Stimulated activated CD4-positive, alpha-beta T cell treated with anti-CD3 and anti-CD28 coated beads, TNF-alpha, amount 100 ng/mL, for 48 hours (primary cell): Measurements from ENCODE around the gene RMI2.
"Not testable (repeated sequence)": the region's sequence is repeated elsewhere in the genome, so short reads cannot be mapped to it uniquely, and the experiment has no call there.

Source experiments
- DNase-seq, 3 donors: peaks; one replicate each; pipeline ENCODE4 v3.0.0-alpha.2; 2020; ENCODE audit warnings: low read depth in 3 of 3

Gene RMI2

GRCh38 chr16:11354733-11355574, 9.7 kb downstream of the RMI2 start:
- DNase-seq = peak; percentile 52 to 77 (median 69)

DNA sequence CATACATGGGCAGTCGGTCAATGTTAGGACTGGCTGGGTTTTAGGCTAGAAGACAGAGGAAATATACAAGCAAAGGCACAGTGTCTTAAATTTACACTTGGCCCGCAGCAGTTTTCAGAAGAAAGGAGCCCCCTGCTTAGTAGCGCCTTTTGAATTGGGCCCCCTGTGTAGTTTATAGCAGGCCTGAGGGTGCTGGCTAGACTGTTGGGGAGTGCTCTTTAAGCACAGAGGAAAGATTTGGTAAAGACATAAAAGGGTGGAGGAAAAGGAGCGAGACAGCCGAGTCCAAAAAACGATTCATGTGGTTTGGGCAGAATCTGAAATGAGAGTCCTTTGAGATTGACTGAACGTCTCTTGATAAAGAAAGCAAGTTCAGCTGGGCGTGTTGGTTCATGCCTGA, 10.6 kb downstream of the RMI2 start:
- no peak for DNase-seq

DNA sequence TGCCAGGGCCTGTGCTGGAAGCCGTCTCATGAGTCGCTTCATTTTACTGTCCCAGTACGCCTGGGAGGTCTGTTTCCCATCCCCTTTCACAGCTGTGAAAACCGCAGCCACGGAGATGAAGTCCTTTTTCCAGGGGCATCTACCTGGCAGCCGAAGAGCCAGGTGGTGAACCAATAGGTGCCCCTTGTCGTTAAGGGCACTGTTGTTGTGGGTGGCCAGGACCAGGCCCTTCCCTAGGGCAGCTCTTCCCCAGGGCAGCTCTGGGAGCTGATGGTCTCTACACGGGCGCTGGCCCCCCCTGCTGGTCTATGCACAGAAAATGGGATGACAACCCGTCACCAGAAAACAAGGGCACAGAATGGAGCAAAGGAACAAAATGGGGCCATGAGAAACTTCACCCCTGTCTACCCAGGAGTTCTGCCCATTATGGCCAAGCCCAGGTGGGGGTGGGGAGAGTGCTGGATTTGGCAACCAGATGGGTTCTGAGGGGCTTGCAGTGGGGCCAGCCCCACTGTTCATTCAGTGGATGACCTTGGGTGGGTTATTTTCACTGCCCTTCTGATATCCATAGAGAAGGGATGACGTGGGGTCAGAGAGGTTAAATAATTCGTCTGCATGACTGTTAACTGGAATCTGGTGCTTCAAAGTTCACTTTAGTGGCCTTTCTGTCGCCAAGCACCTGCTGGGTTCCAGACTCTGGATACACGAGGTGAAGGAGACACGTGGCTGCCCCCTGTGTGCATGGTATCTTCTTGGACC, 11.5 kb downstream of the RMI2 start:
- peak in 2 of 3 donors; percentile 39 to 63 for DNase-seq

DNA sequence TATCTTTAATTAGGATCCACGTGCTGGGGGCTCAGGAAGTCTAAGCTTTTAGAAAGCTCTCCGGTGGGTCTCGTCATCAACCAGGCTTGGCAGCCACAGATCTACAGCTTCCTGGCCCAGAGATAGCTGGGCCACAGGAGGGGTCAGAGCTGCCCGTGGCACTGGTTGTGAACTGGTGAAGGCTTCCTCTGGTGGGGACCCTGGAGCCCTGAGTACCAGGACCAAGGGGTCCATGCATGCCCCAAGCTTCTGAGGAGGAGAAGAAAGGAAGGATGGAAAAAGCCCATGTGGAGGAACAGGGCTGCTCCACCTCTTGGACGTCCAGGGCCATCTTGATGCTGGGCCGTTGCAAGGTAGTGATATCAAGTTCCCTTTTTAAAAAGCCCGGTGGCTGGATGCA, 13.3 kb downstream of the RMI2 start:
- DNase-seq = no peak

GRCh38 chr16:11359370-11359769, 14.1 kb downstream of the RMI2 start:
- DNase-seq = no peak

DNA sequence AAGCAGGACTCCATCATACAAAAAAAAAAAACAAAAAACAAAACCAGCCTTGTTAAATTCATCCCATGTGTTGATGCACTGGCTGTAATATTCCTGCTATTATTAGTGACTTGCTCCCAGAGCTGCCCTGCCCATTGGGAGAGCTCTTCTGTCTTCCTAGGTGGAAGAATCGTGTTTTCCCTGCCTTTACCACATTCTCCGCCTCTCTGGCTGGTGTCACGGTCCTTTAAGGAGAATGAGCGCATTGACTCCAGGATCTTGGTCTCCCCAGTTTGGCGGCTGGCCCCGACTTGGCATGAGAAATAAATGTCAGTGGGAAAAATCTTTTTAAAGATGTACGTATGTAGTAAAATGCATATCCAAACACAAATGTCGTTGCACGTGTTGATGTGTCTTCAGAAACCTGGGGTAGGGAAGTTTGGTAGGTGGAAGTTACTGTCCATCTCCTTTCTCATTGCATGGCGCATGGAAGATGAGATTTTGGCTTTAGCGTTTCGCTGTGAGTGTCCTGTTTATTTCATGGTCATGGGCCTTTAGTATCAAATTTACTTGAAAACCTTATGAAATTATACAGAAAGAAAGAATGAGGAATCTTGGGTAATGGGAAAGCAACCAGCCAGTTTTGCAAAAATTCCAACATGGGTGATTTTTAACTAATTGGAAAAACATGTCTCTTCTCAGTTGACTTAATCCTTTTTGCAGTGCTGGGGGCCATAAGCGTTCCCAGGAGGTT, 15.5 kb downstream of the RMI2 start:
- DNase-seq = no peak

DNA sequence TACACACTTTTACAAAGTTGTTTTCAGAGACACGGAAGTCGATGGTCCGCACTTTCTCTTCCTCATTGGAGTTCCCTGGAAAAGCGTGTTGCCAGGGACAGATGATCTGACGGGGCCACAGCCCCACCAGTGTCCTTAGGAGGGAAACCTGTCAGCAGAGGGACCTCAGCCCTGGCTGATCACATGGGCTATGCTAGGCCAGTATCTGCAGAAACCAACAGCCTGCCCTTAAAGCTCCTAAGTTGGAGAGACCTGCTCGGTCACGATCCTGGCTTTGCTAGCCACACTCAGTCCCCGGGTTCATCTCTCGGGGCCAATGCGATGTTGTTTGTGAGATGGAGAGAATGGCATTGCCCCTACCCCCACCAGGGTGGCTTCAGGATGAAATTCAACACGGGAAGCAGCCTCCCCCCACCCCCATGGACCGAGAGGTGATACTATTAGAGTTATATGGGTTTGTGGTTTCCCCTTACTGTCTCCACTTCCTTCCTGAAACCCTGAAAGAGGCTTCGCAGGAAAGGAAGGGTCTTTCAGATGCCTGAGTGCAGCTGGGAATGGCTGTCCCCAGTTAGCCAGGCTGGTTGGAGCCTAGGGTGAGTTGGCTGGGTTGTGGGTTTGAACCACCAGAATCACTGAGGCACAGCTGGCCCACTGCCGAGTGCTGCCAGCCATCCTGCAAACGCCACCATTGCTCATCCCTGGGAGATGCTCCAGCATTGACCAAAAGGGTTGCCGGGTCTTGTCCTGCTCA, 16.6 kb downstream of the RMI2 start:
- DNase-seq = no peak

- DNase-seq = no peak
Measured at GRCh38 chr16:11363927-11364258, 18.6 kb downstream of the RMI2 start.

DNA sequence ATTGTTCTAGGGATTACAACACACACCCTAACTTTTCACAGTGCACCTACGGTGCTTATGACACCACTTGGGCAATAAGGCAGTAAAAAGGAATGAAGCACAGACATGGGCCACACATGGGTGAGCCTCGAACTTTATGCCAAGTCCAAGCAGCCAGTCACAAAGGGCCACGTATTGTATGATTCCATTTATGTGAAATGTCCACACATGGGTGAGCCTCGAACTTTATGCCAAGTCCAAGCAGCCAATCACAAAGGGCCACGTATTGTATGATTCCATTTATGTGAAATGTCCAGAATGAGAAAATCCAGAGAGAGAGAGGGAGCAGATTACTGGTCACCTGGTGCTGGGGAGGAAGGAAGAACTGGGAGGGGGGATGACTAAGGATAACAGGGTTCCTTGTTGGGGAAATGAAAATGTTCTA, 22.2 kb downstream of the RMI2 start:
- no peak for DNase-seq

DNA sequence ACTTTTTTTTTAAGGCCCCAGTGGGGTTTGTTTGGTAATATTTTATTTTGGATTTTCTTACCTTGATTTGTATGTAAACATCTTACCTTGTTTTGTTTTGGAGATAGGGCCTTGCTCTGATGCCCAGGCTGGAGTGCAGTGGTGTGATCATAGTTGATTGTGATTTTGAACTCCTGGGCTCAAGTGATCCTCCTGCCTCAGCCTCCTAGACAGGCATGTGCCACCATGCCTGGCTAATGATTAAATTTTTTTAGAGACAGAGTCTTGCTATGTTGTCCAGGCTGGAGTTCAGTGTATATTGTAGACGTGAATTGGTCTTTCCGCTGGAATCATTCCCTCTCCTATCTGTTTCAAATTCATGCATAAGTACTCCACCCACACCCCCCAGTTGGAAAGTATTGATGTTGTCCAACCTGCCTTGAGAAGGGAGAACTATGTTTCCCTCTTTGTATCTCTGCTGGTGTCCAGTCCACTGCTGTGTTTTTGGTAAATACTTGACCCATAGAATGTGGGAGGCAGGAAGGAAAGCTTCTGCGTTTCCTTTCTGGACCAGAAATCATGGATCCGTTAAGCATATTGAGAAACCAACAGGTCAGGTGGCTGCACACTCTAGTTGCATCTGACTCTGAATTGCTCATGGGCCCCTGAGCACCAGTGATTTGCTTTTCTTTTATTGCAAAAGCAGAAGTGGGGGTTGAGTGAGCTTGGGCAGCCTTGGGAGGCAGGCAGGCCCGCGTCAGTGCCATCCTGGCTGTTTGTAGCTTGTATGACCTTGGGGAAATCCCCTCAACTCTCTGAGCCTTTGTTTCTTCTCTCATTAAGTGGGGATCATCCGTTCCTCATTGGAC, 25.0 kb downstream of the RMI2 start:
- no peak for DNase-seq

DNA sequence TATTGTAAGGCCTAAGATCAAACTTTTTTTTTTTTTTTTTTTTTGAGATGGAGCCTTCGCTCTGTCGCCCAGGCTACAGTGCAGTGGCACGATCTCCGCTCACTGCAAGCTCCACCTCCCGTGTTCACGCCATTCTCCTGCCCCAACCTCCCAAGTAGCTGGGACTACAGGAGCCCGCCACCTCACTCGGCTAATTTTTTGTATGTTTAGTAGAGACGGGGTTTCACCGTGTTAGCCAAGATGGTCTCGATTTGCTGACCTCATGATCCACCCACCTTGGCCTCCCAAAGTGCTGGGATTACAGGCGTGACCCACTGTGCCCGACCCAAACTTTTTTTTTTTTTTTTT, 25.6 kb downstream of the RMI2 start:
- not testable (repeated sequence) for DNase-seq

DNA sequence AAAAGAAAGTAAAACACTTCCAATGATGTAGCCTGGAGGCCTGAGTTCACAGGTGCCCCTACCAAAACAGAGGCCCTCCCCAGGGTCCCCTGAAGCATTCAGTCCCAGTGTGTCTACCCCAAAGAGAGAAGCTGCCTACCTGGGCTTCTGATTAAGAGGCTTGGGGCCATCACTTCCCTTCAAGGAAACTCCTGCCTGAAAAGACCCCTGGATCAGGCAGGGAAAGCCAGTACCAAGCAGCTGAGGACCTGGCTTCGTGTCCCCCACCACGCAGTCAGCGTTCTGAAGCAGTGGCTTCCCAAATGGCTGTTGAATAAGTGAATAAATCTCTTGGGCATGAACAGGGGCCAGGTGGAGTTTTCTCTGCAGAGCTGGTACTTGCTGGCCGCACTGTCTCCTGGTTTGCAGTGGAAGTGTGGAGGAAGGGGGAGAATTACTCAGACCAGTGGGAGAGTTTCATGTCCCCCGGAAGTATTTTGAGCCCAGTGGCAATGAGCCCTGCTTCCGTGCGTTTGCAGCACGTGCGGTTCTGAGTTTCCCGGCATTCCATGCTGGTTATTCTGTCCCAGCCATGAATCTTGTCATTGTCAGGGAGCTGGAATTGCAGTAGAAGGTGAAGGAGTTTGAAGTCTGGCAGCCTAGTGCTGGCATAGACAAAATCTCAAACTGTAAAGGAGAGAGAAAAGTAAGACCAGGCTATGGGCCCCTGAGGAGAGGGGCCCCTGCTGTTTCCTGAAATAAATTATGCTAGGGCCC, 27.0 kb downstream of the RMI2 start:
- no peak for DNase-seq

DNA sequence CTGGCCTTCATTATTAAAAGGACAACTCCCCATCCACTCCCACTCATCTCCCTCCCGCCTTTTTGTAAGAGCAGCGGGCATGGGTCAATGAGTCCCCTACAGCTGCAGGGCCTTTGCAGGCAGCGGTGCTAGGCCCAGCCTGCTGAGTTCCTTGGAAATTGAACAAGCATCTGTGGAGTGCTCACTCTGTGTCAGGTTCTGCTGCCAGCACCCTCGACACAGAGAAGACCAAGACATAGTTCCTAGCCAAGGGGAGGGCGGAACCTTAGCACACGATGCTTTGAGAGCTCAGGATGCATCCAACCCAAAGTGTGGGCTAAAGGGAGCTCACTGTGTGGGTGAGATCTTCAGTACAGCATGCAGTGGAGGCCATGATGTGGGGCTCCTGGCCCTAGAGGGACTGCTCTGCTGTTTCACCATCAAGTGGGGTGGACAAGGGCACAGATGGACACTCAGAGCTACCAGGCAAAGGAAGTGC, 27.6 kb downstream of the RMI2 start:
- no peak for DNase-seq

DNA sequence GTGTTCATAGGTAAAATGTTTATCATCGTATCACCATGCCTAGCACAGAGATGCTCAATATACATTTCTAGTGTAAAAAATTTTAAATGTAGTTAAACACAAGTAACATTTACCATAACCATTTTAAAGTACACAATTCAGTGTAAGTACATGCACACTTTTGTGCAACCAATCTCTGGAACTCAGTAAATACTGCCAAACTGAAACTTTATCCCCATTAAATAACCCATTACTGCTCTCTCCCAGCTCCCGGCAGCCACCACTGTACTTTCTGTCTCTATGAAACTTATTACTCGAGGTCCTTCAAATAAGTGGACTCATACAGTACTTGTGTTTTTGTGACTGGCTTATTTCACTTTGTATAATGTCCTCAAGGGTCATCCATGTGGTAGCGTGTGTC, 29.0 kb downstream of the RMI2 start:
- no peak for DNase-seq

GRCh38 chr16:11377154-11377553, 31.9 kb downstream of the RMI2 start:
- no peak for DNase-seq

GRCh38 chr16:11378951-11379350, 33.7 kb downstream of the RMI2 start:
- not testable (repeated sequence) for DNase-seq

DNA sequence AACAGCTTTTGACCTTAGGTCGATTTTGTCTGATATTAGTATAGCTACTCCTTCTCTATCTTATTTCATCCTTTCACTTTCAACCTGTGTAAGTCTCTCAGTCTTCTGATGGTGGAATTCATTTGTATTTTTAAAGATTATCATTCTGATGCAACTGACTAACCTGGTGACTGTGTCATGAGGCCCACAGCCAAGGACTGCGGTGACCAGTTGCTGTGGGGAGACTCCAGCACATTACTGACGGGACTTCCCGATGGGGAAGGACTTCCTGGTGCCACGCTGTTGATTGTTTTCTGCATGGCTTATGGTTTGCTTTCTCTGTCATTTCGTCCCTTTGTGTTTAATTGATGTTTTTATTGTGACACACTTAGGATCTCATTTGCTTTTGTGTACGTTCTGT, 34.2 kb downstream of the RMI2 start:
- peak in 1 of 3 donors; percentile 27 for DNase-seq

DNA sequence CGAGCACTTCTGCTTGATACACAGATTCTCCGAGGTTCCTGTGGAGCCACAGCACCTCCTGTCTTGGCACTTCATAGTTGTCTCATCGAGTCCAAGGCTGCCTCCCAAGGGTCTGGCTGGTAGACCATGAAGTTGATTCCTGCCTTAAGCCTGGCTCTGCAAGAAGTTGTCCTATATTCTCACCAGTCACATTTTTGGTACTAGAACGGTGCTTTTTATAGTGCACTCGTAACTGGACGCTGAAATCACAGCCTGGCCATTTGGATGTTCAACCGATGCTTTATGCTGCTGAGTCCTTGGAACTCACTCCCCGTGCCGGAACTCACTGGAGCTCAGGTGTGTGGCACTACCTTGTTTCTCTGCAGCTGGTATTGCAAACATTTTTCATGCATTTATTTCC, 35.6 kb downstream of the RMI2 start:
- no peak for DNase-seq

GRCh38 chr16:11383481-11384183, 38.4 kb downstream of the RMI2 start:
- DNase-seq = no peak
